RPMI7951 (cell line): Measurements from ENCODE around the gene SSNA1. TPM values are rescaled to one million over a fixed set of nuclear protein-coding genes. Genes with fewer than 3 reads are reported as not detected.

Experiments used
- DNase-seq: peaks from one replicate; pipeline ENCODE4 v3.0.0-alpha.2; 2012; ENCODE audit warnings: low read depth
- total RNA-seq: library from RNA; depleted of rRNA; stranded (reverse); fragments of >200 nt; shearing (Covaris generic); gene quantifications from 2 replicates; pipeline ENCODE4 v1.2.3, GENCODE V29; 2014

Gene SSNA1
- total RNA-seq, 1 experiment from 2014 or later, result 72.8 TPM

DNA sequence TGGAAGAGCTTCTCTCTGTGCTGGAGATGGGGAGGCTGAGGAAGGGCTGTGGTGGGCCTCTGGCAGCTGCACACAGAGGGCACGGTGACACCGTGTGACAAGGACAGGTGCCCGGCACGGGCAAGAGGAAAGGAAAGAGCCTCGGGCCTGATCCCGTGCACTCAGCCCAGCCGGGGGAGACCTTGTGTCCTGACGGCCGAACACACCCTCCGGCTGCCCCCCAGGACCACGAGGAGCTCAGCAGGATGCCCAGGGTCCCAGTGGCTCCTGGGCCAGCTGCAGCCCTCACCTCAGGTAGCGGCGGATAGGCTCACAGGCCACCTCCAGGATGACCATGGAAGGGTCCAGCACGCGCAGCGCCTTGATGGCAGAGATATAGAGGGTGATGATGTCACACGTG is 5.6 kb upstream of the SSNA1 start:
- no peak for DNase-seq

DNA sequence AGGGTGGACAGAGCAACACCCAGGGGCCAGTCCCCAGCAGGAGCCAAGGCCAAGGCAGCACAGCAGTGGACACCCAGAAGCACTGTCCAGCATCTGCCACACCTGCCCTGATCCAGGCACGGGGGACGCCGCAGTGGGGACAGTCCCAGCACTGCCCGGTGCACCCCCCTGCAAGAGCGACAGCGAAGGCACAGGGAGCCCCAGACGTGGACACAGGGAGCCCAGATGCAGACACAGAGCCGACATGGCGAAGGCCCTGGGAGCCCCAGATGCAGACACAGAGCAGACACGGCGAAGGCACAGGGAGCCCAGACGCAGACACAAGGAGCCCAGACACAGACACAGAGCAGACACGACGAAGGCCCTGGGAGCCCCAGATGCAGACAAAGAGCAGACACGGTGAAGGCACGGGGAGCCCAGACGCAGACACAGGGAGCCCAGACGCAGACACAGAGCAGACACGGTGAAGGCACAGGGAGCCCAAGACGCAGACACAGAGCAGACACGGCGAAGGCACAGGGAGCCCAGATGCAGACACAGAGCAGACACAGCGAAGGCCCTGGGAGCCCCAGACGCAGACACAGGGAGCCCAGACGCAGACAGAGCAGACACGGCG is 4.4 kb upstream of the SSNA1 start:
- DNase-seq, result no peak

DNA sequence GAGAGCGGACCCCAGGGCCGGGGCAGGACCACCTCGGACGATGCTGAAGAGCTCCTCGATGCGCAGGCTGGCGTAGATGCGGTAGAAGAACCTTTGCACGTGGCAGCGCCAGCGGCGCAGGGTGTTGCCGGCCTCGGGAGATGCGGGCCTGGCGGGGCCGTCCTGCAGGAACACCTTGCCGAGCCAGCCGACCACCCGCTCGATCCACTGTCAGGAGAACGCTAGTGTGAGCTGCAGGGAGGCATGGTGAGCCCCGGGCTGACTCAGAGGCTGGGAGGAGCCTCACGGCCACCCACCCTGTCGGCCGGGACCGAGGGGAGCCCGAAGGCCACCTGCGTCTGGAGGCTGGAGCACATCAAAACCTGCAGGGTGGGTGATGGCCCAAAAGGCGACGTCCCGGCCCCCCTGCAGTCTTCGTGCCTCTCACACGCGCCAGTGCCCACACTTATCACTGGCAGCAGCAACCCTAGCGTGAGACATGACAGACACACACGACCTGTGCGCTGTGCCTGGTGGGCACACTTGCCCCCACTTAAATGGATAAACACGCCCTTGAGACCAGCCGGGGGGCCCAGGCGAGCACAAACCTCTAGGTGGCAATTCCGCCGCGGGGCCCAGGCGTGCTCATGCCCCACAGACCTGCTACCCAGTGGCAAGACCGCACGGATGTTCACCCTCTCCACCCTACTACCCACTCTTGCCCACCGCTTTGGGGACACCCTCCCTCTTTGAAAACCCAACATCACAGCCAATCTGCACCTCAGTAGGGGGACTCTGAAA is 3.4 kb upstream of the SSNA1 start:
- DNase-seq, result no peak

DNA sequence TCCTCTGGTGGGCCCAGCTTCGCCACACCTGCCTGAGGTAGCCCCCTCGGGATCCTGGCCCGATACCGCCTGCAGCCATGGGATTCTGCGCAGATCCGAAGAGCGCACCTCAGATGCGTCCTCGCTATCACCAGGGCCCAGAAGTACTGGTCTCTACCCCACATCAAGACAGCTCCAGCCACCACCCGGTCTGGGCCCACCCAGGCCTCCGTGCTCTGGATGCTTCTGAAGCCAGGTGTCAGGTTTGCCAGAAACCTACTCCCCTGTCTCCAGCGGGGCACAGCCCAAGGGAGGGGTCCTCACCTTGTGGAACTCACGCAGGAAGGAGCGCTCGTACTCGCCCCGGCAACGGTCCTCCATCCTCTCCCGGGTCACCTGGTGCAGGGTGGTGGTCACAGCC is 2.6 kb upstream of the SSNA1 start:
- no peak for DNase-seq

DNA sequence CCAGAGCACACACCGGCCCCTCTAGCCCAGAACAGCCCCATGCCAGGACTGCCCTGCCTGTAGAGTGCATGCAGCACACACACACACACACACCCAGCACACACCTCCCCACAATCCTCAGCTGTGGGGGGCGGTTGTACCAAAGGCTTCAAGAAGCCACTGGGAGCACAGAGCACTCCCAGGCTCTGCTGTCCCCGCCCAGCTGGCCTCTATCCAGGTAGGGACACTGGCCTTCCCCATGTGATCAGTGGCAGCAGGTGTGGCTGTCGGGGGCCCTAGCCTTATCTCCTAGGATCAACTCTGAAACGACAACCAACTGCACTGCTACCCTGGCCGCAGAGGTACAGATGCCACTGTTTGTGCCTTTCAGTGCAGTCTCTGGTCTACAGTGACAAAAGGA is 2.1 kb upstream of the SSNA1 start:
- no peak for DNase-seq

DNA sequence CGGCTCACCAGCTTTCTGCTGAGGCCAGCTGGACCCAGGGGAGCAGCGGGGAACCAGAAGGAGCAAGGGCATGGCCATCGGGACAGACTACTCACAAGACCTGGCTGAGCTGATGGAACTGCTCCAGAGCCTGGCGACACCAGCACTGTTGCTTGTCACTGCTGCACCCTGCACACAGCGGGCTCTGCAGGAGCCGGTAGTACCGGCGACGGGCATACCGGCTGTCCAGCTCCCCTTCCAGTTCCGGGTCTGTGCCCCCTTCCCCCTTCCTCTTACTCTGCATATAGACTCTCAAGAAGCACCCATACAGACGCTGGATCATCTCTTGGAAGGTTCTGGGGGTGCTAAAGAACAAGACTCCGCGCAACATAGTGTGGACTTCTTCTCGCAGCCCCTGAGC is 1.1 kb upstream of the SSNA1 start:
- DNase-seq, result no peak

DNA sequence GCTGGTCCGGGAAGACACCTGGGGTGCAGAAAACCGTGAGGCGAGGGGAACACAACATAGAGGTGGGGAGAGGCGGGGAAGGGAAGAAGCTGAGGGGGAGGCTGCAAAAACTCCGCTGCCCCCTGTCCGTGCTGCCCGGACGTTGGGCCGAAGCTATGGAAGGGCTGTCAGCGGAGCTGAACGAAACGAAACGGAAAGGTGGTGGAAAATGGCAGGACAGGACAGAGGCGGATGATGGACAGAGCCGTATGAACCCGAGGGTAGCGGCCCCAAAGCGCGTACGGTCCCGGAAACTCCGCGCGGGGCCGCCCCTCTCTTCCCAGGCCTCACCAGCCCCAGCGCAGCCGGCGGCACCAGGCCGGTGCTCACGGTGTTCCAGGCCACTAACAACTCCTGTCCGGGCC is 388 bp upstream of the SSNA1 start:
- no peak for DNase-seq

DNA sequence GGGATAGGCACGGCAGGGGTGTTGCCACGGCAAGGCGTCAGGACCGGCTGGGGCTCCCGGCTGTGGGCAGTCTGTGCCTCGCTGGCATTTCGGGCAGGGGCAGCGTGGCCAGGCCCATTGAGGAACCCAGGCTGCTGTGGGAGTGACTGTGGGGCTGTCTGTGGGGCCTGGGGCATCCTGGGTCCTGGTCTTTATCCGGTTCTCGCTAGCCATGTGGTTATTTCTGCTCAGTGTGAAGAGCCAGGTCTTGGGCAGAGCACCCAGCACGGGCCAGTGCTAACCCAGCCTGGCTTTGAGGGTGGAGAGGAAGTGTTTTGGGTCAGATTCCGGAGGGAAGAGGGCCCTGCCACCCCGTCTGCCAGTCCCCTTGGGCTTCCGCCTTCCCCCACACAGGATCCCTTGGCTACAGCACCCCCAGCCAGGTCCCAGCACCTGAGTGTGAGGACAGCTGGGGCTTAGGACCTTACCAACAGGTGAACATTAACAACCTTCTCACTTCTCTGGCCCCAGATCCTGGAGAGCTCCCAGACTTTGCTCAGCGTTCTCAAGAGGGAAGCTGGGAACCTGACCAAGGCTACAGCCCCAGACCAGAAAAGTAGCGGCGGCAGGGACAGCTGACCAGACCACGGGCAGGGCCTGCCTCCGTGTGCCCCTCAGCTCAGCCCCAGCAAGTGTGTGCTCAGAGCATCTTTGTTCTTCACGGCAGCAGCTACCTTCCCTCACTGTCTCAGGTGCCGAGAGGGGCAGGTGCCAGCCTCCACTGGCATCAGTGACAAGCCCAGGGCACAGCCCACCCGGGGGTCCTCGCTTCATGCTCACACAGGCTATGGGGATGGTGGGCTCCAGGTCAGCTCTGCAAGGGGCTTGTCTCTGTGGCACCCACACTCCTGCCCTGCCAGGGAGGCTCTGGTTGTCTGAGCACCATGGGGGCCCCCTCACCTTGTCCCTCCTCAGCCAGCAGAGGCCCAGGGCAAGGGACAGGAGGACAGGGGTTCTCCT is 1.1 kb downstream of the SSNA1 start:
- DNase-seq, result no peak

DNA sequence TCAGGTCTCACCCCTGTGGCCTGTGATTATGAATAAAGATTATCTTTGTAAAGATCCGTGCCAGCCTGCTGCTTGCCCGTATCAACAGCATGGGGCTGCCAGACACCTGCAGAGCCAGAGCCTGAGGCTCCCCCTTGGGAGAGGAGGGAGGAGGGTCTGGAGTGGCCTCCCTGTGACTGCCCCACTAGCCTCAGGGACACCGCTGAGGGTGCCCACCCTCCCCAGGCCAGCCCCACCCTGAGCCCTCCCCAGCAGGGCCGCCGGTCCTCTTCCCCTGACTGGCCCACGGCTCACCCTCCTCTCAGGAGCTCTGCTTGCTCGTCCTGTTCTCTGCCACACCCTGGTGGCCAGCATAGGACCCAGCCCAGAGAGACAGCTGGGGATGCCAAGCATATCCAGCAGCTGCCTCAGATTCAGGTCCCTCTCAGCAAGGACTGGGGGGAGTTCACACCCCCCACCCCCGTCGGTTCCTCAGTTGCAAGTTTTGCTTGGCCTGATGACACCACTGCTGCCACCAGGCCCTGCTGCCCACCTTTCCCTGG is 1.9 kb downstream of the SSNA1 start:
- no peak for DNase-seq

DNA sequence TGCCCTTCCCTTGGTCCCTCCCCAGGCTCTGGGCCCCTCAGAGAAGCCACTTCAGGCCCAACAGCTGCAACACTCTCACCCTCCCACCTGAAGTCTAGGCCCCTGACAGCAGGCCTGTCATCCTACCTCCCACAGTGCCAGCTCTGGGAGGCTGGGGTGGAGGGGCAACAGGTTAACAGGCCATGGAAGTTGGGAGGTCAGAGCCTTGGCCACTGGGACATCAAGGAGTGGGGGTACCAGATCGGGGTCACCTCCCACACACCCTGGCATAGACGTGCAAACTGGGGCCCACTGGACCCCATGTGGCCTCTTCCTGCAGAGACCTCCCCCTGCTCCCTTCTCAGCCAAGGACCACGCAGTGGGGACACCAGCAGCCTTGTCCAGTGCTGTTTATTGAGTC is 2.8 kb downstream of the SSNA1 start:
- DNase-seq, result no peak

DNA sequence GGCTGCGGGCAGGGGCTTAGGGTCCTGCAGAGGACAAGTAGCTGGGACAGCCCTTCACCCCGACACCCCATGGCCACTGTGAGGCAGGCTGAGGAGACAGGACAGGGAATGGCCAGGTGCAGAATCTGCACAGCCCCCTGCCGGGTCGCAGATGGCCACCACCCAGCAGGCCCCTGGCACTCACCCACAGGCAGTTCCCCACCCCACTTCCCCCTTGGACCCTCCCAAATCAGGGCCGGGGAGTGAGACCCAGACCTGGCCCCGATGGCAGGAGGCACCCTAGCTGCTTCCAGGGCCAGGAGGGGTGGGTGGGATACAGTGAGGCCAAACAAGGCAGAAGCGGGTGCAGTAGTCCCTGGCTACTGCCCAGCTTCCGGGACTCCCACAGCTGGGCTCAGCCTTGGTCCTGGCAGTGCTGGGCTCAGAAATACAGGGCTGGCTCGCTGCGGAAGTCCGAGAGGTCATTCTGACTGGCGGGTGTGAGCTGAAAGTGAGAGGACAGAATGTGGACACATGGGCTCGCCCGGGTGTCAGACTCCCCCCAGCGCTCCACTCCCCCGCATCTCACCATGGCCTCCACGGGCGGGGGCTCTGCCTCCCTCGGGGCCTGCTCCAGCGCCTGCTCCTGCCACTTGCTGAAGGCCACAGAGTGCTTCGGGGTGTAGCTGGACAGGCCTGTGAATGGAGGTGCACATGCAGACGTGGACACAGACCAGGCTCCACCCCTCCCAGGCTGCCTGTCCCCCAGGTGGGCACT is 3.4 kb downstream of the SSNA1 start:
- no peak for DNase-seq

DNA sequence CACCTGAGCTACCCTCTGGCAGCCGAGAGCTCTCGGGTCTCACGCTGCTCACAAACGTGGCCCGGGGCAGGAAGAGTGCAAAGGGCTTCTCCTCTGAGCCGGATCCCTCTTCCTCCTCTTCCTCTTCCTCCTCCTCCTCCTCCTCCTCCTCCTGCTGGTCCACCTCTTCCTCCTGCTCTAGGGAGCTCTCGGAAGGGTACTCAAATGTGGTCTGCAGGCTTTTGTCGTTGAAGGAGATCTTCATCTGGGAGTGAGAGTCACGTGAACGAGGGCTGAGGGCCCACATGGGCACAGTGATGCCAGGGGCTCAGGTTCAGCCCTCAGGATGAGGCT is 3.9 kb downstream of the SSNA1 start:
- no peak for DNase-seq

DNA sequence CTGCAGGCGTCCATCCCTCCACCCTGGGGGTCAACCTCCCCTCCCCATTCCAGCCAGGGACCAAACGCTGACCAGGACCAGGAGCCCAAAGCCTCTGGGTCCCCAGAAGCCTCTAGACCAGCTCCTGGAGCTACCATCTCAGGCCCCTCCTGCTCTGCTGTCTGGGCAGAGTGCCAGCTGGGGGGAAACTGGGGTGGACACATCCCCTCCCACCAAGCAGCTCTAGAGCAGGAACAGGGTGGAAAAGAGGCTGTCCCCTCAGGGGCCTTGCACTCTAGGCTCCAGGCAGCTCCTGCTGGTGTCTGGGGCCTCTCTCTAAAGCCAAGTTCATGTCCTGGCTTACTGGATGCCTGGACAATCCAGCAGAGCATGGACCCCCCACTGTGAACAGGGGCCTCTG is 4.4 kb downstream of the SSNA1 start:
- DNase-seq, result no peak

DNA sequence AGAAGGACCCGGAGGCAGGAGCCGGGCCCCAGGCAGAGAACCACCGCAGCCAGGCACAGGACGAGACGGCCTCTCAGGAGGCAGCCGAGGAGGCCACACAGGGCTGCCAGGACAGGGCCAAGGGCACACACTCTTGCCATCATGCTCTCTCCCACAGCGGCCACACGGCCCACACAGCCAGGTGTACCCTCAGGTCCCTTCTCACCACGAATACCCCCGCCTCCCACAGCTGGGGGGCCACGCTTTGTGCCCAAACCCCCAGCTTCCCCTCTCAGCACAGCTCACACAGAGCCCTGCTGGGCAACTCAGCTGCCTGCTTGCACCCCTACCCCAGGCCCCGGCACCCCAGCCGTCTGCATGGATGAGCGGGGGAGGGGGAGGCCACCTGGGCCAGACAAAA is 5.3 kb downstream of the SSNA1 start:
- DNase-seq, result no peak

DNA sequence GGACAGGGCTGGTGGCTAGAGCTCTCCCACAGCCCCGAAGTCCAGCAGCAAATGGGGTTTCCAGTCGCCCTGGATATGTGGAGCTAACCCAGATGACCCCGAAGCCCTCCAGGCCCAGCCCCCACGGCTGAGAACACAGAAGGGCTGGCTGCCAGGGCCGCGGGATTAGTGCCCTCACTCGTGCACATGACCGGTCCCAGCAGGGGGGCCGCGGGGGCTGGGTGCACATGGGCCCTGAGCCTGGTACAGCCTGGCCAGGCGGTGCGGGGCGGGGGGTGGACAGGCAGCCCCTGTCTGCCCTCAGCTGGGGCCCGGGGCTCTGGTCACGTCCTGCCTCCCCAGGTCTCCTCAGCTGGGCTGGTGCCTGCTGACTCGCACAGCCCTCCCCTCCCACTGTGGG is 5.9 kb downstream of the SSNA1 start:
- no peak for DNase-seq

DNA sequence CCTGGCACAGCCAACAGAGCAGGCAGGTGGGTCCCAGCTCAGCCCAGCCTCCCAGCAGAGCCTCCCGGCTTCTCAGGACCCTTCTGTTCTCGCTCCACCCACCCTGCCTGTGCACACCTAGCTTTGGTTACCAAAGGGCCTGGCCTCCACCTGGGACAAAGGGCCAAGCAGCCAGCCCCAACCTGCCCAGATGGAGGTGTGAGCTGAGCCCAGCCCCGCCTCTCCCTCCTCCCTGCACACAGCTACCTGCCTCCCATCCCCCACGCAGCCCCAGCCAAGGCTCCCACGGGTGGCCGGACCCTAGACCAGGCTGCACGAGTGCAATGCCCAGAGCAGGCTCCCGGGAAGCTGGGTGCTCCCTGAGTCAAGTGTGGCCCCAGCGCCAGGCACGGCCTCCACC is 6.4 kb downstream of the SSNA1 start:
- DNase-seq, result no peak

DNA sequence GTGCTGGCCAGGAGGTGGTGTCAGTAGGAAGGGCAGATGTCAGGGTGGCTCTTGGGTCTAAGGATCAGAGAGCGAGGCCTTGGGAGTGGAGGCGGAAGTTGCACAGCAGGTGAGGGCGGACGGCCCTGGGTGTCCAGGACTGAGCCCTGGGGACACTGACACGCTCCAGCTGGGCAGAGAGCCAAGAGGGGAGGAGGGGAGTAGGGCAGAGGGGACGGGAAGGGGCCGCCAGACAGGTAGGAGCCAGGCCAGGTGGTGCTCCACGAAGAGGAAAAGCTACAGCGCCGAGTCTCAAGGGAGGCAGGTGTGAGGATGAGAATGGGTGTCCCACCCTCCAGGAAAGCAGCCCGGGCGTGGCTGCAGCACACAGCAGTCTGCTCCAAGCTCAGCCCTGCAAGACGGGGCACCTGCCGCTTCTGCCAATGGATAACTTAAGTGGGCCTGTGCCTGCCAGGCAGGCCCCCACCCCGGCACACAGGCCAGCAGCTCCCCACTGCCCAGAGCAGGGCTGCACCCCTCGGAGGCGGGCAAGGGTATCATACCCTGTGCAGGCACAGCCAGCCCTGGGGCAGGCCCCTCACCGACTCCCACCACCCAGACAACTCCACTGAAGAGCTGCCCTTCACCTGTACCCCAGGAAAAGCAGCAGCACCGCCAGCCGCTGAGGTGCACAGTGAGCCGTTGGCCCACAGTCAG is 7.2 kb downstream of the SSNA1 start:
- no peak for DNase-seq

DNA sequence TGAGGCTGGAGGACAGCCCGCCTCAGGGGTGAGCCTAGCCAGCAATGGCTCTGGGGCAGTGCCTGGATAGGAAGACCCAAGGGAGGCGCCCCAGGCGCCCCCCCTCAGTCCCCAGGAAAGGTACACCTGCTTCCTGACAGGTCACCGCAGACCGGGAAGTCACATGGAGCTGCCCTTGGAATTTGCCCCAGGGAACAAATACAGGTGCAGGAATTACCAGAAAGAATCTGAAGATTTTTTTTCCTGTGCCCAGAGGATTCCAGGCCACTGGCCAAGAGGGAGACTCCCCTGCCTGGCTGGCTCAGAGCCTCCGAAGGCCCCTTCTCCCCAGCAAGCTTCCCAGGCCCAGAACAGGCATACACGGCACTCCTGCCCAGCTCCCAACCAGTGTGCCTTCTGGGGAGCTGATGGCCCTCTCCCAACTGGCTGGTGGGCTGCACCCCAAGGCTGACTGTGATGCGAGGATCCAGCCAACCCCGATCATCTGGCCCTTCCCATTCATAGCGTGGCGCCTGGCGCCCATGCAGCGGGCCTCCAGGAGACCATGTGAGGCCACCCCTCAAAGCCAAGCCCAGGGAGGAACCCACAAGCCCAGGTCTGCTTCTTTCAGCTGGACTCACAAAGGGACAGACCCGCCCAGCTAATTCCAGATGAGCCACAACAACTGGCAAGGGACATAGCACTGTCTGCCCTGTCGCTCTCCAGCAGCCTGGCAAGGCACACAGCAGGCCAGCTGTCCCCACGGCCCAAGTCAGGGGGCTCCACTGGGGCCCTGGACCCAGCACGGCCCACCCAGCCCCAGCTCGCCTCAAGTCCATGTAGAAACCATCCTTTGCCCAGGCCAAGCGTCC is 9.8 kb downstream of the SSNA1 start:
- DNase-seq, result no peak

DNA sequence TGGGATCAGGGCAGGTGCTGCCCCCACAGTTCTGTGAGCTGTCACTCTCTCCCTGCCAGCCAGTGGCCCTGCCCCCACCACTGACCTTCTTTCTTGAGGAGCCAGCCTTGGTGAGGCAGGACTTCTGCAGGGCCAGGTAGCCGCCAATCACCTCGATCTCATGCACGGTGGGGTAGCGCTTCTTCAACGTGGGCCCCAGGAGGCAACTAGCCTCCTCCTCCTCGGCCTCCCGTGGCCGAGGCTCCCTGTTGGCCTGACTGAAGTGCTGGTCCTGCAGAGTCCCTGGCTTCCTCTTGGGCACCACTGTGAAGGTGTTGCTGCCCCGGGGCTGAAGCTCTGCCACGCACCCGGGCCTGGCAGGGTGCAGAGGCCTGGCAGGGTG is 10.4 kb downstream of the SSNA1 start:
- no peak for DNase-seq
